KBM-7 (cell line): ENCODE measurements around the gene SLC34A1.

Experiments used
- DNase-seq: peaks from one replicate; pipeline ENCODE4 v3.0.0-alpha.2; 2015
- in situ Hi-C: fragments of 300-500 bp; cut with MboI; formaldehyde crosslinking; loops from 2 replicates; pipeline ENCODE4 v1.14.3; 2020; ENCODE audit warnings: low sequenced_read_pairs, low pct_unique_long_range_greater_than_20kb, mixed read lengths

Gene SLC34A1

GRCh38 chr5:177435847-177436536, 51.8 kb downstream of the SLC34A1 start:
- in situ Hi-C loops: no loop called here
- no peak for DNase-seq

- in situ Hi-C loops: no loop called here
- no peak for DNase-seq
These were observed 53.4 kb downstream of the SLC34A1 start for GRCh38 chr5:177437623-177438022.

- DNase-seq: no peak
- in situ Hi-C loops: no loop called here
These were observed 54.2 kb downstream of the SLC34A1 start for GRCh38 chr5:177438468-177438867.

DNA sequence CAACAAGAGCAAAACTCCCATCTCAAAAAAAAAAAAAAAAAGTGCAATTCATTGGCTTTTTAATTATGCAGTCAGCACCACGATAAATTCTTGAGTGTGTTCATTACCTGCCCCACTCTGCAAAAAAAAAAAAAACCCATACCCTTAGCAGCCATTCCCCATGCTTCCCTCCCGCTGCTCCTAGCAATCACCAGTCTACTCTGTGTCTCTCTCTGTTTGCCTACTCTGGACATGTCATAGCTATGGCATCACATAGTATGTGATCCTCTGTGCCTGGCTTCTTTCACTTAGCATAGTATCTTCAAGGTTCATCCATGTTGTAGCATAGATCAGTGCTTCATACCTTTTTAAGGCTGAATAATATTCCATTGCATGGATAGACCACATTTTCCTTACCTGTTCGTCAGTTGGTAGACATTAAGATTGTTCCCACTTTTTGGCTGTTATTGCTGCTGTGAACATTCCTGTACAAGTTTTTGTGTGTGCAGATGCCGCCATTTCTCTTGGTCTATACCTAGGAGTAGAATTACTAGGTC, 55.4 kb downstream of the SLC34A1 start:
- in situ Hi-C loops: no loop called here
- DNase-seq: no peak

GRCh38 chr5:177440211-177440989, 56.2 kb downstream of the SLC34A1 start:
- no peak for DNase-seq
- in situ Hi-C loops: no loop called here

DNA sequence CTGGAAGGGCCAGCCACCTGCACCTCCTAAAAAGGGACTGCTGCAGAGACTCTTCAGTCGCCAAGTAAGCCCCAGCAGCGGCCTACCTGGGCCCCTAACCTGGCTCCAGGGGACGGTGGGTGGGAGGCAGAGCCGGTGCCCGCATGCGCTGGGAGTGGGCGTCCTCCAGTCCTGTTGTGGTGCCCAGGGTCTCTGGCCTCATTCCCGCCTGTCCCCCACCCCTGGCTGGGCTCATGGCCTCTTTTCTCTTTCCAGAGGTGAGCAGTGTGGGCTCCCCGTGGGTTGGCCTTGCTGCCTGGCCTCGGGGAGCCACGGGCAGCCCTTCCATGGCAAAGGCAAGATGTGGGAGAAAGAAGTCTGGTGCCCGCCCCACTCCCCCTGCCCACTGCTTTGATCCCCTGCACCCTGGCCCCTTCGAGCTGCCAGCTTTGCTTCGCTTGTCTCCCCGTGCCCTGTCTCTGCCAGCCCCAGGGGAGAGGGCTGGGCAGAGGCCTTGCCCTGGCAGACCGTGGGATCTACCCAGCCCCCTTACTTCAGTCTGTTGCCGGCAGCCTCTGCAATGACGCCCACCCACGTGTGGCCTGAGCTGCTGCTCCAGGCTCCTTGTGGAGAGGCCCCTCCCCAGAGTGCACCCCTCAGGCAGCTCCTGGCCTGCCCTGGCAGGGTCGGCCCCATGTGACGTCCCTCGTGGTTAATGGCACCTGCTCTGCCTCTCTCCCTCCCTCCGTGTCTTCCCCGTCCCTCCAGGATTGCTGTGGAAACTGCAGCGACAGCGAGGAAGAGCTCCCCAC, 57.0 kb downstream of the SLC34A1 start:
- in situ Hi-C loops: no loop called here
- DNase-seq: no peak

GRCh38 chr5:177442066-177442826, 58.0 kb downstream of the SLC34A1 start:
- DNase-seq: no peak
- in situ Hi-C loops: no loop called here

- in situ Hi-C loops: no loop called here
- DNase-seq: no peak
These were observed 59.1 kb downstream of the SLC34A1 start for GRCh38 chr5:177443144-177443983.

DNA sequence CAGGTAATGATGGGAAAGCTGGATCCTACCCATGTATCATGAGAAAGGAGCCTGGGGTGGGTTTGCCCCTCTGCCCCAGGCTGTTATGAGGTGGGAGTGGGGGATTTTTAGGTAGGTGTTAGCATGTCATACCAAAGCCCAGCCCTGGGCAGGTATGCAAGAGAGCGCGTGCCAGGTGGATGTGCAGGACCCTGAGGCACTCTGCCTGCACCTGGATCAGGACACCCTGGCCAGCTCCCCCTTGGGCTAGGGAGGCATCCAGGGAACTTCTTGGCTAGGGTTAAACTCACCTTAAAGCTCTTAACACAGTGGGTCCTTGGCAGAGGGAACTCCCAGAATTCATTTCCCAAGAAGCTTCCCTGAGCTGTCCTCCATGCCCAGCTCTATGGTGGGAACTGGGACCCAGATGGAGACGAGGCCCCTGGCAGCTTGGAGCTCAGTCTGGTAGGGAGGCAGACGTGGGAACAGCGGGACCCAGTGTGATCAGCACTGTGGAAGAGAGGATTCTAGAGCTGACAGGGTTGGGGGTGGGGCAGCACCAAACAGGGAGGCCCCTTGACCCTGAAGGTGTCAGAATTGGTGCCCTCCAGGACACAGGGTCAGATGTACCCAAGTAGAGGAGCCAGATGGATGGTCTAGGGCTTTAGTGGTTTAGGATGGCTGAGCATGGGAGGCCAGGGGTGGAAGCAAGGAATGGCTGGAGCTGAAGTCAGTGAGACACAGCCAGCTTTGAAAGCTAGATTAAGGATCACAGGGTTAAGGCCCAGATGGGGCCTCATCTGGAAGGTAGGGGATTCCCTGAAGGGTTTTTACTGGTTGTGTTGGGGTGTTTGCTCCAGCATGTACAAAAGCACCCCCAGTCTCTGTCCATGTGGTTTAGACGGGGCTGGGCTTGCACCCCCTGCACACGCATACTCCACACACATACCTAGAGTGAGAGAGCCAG, 60.1 kb downstream of the SLC34A1 start:
- in situ Hi-C loops: no loop called here
- peak; percentile 28 for DNase-seq

GRCh38 chr5:177445052-177445916, 61.0 kb downstream of the SLC34A1 start:
- peak; percentile 37 for DNase-seq
- in situ Hi-C loops: no loop called here

- no peak for DNase-seq
- in situ Hi-C loops: no loop called here
These were observed 61.6 kb downstream of the SLC34A1 start for GRCh38 chr5:177445917-177446199.

- in situ Hi-C loops: no loop called here
- DNase-seq: peak; percentile 75
These were observed 62.2 kb downstream of the SLC34A1 start, which contains the start of gene PRR7 for GRCh38 chr5:177446200-177447065. TSS of gene PRR7 (plus strand) at chr5:177446814. CDS start at chr5:177455068, 8,254 bp downstream.

DNA sequence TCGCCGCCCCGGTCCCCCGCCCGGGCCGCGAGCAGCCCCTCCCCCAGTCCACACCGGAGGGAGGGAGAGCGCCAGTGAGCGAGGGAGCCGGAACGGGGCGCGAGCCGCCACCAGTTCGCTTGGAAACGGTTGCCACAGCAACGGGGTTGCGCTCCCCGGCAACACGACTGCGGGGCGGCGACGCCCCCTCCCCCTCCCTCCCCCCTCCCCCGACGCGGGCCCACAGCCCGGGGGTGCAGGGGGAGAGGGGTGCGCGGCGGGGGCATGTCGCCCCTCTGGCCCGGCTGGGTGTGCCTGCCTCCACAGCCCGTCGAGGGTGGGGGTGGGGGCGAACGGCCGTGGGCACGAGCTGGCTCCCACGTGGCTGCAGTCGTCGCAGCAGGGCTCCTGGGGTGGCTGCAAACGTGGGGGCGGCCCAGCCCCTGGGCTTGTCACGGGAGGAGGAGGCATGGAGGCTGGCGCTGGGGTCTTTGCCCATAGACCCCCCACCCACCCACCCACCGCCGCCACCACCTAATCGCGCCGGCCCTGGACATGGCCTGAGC, 62.9 kb downstream of the SLC34A1 start:
- peak; percentile 41 for DNase-seq
- in situ Hi-C loops: no loop called here

DNA sequence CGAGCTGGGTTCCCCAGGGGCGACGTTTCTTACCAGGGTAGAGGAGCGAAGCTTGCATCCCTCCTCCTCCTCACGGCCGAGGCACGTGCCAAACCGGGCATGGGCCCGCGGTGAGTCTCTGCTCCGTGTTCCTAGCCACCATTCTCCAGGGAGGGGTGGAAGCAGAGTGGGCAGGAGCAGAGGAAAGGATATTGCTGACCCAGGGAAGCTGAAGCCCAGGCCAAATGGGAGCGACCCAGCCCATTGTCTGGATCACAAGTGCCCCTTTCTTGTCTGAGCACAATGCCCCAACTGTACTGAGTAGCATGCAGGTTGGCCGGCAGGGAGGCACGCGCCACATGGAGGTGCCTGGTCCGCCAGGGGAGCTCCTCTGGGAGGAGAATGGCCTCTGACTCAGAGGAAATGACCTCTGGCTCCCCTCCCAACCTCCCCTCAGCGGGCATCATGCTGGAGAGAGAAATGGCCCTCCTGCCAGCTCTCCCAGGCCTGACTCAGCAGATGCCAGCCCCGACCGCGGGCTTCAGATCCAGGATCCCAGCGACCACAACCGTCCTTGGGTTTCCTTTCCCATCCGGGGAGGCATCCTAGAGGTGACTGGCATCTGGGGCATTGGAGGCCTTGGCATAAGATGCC, 63.5 kb downstream of the SLC34A1 start:
- in situ Hi-C loops: no loop called here
- DNase-seq: peak; percentile 48
